HG02678 (cell line): Measurements from ENCODE around the gene SRRT.
"Not testable (repeated sequence)": the region's sequence is repeated elsewhere in the genome, so short reads cannot be mapped to it uniquely, and the experiment has no call there.

Experiments
- ATAC-seq: cut with Tn5 transposase; IDR thresholded peaks from one replicate; pipeline ENCODE4 v1.9.1; 2021; ENCODE audit warnings: mild to moderate bottlenecking, moderate library complexity; ENCODE audit not compliant: unreplicated experiment

Gene SRRT

DNA sequence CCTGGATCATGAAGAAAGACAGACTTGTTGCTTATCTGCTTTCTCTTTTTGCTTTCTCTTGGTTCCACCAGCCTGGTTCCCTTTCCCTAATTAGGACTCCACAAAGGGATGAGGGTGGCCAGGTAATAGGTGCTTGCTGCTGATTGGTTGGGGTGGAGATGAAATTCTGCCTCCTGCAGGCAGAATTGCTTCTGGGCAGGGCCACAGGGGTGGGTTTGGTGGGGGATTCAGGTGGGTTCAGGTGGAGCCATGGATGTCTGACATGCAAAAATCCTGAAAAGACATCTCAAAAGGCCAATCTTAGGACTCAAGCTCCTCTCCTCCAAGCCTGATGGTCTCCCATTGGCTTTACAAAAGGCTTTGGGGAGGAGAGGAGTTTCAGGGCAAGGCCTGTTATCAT is 46.1 kb downstream of the SRRT start:
- ATAC-seq, result no peak

DNA sequence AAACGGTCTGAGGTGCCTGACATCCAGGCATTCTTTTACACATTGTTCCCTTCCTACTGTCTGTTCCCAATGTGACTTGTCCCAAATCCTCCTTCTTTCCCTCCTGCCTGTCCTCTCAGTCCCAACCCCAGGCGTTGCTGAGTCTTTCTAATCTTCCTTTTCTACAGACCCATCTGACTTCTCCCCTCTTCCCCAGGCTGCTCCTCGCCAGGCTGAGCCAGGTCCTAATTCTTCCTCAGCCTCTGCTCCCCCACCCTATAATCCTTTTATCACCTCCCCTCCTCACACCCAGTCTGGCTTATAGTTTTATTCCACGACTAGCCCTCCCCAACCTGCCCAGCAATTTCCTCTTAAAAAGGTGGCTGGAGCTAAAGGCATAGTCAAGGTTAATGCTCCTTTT is 48.7 kb downstream of the SRRT start:
- ATAC-seq, result not testable (repeated sequence)

DNA sequence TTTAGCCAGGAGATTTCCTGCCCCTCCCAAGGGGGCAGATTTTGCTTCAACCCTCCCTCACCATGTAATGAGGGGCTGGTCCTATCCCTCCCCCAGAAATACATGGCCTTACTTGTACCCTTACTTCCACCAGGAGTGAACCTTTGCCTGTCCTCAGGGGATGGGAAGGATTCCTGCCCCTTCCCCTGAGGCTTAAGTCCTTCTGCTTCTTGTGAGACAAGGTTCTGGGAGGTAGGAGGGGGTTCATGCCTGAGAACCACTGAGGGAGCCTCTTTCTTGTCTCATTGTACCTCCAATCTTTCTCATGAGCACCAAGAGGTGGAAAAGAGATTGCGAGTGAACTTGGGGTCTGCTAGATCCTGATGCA is 54.9 kb downstream of the SRRT start:
- ATAC-seq, result no peak

DNA sequence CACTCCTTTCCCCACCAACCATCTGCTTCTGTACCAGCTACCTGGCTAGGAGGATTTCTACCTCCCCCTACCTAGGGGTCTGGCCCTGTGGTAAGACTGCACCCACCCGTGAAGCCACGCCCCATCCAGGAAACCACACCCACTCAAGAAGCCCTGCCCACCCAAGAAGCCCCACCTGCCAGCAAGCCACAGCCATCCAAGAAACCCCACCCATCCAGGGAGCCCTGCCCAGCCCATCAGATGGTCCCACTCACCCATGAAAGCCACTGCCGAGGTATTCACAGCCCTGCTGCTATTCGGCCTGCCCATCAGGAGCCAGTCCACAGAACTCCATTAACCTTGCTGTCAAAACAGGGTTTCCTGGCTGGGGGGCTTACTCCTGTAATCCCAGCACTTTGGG is 58.8 kb downstream of the SRRT start:
- no peak for ATAC-seq

DNA sequence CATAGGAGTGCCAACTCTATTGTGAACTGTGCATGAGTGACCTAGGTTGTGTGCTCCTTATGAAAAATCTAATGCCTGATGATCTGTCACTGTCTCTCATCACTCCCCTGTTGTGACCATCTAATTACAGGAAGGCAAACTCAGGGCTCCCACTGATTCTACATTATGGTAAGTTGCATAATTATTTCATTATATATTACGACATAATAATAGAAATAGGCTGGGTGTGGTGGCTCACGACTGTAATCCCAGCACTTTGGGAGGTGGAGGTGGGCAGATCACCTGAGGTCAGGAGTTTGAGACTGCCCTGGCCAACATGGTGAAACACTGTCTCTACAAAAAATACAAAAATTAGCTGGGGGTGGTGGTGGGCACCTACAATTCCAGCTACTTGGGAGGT is 60.5 kb downstream of the SRRT start:
- ATAC-seq, result not testable (repeated sequence)

DNA sequence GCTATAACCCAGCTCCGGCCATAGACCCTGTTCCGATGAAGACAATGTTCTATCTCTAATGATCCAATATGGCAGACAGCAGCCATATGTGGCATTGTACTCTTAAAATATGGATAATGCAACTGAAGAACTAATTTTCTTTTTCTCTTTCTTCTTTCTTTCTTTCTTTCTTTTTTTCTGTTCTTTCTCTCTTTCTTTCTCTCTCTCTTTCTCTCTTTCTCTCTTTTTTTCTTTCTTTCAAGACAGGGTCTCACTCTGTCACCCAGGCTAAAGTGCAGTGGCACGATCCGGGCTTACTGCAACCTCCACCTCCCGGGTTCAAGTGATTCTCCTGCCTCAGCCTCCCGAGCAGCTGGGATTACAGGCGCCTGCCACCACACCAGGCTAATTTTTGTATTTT is 61.3 kb downstream of the SRRT start:
- not testable (repeated sequence) for ATAC-seq
